Body of pancreas (tissue), 4 donors: ENCODE data around the gene SOCS7.

Experiments
- CTCF ChIP-seq, 7 experiments: fragments of 450-650 bp in 4 of 7; fragments of 200-600 bp in 3 of 7; sonication (generic) in 3 of 7; IDR thresholded peaks; one replicate each; pipeline ENCODE4 v1.5.1; 2016 to 2019; ENCODE audit warnings: antibody characterized with exemption in 7 of 7
- POLR2A ChIP-seq, 3 donors: fragments of 450-650 bp; IDR thresholded peaks; one replicate each; pipeline ENCODE4 v1.6.1; 2016; ENCODE audit warnings: antibody characterized with exemption in 3 of 3, mild to moderate bottlenecking in 2 of 3

- TF ChIP-seq CTCF (IDR thresholded peaks at IDR 0.05) (no peak), POLR2A (IDR thresholded peaks at IDR 0.05) (no peak)
These were observed 70.5 kb downstream of the SOCS7 start for GRCh38 chr17:38421871-38422827.
